AML-193 (cell line): ENCODE measurements around the gene MXD4.

ENCODE experiments used
- DNase-seq, 2 experiments: peaks; one replicate each; lab custom pipeline; 2025; lab: John Stamatoyannopoulos, UW

The MXD4 gene, protein sequence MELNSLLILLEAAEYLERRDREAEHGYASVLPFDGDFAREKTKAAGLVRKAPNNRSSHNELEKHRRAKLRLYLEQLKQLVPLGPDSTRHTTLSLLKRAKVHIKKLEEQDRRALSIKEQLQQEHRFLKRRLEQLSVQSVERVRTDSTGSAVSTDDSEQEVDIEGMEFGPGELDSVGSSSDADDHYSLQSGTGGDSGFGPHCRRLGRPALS

DNA sequence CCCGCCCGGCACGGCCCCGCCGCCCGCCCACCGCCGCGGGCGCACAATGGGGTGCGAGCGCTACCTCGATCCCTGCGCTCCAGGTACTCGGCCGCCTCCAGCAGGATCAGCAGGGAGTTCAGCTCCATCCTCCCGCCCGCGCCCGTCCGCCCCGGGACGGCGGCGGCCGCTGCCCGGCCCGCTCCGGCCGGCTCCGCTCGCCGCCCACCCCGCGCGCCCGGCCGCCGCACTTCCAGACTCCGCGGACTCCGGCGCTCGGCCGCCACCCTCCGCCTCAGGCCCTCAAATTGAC is at the start of gene MXD4:
TSS of gene MXD4 (minus strand) at position 257 of the 292 bp plus-strand sequence. CDS start at position 128, 129 bp downstream.
- no peak for DNase-seq

DNA sequence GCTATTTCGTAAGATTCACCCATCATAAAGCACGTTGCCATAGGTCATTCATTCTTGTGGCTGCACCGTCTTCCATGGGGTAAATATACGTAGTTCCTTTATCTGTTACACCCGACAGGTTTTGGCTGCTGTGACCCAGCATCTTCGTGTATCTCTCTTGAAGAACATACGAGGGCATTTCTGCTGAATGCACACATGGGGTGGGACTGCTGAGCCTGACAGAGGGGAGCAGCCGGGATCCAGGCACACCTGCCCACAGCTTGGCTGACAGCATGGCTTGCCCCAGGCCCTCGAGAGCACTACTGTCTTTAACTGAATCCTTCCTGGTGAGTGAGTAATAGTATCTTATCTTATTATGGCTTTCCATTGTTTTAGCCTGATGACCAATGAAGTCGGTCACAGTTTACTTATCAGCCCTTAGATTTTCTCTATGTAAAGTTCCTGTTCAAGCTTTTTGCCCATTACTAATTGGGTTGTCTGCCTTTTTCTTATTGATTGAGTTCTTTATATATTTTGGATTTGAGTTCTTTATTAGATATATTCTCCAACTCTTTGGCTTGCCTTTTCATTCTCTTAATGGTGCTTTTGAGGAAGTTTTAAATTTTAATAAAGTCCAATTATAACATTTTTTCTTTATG is 45.0 kb upstream of the MXD4 start:
- no peak for DNase-seq

DNA sequence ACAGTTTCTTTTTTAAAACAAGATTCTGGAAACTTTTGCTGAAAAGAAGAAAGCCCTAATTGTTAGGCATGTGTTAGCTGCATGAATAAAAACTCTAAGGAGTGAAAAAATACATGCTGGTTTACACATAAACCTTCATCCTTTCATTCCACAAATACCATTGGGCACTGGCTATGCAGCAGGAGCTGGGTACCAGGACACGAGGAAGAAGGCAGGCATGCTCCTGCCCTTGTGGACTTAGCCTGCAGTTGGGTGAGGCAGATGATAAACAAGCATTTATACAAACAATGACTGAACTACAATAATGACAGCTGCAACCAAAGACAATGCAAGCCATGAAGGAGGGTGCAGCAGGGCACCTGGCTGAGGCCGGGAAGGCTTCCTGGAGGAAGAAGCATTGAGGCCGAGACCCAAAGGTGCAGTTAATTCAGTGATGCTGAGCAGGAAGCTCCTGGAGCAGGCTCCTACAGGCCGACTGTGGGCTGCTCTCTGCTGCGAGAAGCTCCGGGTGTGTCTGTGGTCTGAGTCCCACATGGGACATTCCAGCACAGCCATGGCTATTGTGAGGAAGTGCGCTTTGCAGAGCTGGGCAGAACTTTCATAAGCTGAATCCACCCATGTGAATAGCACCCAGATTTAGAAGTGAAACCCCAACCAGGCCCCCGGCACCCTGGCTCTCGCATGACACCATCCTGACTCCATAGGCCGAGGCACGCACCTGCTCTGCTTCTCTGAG is 44.0 kb upstream of the MXD4 start:
- DNase-seq, result no peak

DNA sequence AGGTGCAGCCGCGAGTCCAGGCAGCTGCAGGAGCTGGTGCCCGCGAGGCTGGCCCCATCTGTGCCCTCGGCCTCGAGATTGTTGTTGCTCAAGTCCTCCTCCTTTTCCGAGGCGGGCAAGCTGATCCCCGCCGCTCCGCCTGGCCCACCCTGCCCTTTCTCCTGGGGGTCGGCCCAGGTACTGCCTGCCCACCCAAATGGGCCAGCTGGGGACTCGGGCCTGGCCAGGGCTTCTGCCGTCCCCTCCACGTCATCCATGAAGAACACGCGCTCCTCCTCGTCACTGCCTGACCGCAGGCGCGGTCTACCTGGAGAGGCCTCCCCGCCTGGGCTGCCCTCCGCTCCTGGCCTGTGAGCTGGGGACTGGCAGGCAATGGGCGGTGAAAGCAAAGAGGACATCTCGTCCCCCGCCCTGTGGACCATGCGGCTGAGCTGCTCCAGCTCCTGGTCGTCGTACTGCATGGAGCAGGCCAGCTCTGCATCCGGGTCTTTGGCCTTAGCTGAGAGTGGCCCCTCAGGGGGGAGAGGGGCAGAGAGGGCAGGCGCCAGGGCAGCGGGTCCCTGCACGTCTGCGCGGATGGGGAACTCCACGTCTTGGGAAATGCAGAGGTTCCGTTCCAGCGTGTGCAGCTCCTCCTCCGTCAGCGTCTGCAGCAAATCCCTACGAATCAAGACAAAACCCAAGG is 43.1 kb upstream of the MXD4 start:
- no peak for DNase-seq

DNA sequence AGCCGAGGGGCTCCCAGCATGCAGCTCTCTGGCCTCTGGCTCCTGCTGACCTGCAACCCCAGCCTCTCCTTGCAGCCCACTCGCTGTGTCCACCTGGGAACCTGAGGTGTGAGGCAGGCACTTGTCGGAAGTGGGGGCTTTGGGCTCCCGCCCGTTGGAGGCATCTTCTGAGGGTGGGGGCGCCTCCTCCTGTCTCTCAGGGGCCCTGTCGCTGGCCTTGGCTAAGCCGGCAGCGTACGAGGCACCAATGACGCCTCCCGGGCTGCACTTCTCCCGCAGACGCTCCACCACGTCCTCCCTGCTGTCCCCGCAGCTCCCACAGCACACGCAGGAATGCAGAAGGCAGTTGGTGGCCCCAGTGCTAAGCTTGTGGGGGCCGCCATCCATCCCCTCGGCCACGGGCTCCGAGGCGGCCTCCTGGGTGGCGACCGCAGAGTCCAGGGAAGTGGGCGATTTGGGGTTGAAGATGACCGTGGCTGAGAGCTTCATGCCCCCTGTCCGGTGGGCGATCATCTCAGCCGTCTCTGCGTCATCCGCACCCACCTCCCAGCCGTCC is 42.5 kb upstream of the MXD4 start:
- no peak for DNase-seq

DNA sequence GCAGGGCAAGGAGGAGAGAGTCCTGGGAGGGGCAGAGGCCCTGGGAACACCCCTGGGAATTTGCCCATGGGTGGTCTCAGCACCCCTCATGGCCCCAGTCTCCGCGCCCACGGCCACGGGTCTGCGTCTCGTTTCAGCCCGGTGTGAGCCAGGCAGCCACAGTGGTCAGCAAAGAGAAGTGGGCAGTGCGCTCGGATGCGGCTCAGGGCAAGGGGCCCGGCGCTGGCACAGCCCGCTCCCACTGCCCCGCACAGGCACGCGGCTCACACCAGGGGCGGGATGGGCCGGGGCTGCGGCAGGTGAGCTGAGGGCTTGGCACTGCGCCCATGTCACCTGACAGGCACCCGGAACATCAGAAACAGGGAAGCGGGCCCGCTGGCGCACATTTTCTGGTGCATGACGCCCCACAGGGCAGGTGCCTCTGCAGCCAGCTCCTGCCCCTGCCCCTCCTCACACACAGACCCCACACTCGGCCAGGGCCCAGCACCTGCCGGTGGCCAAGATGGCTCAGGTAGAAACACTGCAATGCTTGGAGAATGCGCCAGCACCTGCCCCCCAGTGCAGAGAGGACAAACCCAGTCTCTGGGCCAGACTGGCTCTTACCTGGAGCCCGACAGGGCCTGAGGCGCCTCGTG is 41.9 kb upstream of the MXD4 start:
- DNase-seq, result no peak

DNA sequence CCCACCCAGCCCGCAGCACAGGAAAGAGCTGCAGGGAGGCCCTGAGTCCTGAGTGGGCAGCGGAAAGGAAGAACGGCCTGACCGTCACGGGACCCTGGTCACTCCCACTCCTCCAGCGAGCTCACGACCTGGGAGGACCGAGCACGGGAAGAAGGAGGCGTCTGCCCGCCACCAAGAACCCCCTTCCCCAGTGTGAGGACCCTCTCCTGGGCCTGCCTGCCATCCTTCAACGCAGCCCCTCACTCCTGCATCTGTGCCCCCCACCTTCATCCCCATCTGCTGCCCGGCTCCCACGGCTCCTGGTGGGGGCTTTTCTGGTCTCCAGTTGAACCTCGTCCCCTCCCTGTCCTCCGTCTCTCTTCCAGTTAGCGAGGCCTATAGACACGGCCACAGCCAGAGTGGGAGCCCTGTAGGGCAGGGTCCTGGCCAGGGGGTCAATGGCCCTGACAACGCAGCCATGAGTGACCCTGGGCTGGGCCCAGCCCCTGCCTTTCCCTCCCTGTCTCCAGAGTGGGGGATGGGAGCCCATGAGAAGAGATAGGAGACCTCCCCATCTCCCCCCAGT is 41.3 kb upstream of the MXD4 start:
- no peak for DNase-seq

DNA sequence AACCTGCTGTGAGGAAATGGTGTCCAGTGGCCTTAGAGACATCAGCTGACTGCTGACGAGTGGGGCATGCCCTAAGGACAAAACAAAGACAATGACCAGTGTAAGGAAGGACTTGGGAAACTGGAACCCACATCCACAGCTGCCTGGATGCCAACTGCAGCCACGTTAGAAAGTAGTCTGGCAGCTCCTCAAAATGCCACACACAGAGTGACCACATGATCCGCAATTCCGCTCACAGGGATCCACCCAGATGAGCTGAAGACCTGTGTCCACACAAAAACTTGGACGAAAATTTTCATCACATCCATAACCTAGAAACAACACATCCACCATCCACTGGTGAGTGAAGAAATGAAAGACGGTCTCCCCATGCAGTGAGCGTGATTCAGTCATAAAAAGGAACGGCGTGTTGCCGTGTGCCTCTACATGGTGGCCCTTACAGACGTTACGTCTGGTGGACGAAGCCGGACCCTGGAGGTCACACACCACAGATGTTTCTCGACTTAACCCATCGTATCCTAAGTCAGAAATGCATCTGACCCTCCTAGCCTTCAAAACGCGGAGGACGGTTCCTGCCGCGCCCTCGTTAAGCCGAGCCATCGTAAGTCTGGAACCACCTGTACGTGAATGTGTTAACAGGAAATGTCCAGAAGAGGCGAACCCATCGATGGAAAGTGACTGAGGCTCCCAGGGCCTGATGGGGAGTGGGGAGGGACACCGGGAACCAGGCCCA is 40.6 kb upstream of the MXD4 start:
- no peak for DNase-seq

DNA sequence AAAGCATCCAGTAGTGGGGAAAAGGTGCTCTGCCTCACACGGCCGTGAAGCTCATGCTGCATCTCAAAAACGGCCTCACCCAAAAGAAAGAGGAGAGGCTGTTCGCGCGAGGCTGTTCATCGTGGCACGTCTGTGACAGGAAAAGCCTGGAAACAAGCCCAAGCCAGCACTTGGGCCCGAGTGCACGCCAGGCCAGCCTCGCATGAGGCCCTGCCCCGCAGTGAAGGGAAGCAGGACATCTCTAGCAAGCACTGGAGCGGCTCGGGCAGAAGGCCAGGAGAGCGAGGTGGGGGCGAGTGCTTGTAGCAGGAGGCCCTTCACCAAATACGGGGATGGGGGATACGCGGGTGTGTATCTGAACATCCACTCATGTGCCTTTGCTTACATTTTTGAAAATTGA is 39.9 kb upstream of the MXD4 start:
- no peak for DNase-seq

DNA sequence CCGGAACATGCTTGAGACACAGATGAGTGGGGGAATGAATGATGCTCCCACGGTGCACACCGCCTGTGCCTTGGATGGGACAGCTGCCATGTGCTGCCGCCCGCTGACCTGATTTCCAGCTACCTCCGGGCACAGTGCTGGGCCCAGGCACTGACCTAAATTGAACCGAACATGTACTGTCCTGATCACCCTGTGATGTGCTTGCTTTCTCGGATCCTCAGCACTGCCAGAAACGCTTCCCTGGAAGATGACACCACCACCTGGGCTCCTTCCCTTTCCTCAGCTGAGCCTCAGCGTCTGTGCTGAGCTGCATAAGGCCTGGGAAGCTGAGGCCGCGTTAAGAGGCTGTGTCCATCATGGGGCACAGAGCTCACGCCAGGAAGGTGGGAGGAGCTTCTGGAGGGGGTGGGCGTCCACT is 39.3 kb upstream of the MXD4 start:
- DNase-seq, result no peak

DNA sequence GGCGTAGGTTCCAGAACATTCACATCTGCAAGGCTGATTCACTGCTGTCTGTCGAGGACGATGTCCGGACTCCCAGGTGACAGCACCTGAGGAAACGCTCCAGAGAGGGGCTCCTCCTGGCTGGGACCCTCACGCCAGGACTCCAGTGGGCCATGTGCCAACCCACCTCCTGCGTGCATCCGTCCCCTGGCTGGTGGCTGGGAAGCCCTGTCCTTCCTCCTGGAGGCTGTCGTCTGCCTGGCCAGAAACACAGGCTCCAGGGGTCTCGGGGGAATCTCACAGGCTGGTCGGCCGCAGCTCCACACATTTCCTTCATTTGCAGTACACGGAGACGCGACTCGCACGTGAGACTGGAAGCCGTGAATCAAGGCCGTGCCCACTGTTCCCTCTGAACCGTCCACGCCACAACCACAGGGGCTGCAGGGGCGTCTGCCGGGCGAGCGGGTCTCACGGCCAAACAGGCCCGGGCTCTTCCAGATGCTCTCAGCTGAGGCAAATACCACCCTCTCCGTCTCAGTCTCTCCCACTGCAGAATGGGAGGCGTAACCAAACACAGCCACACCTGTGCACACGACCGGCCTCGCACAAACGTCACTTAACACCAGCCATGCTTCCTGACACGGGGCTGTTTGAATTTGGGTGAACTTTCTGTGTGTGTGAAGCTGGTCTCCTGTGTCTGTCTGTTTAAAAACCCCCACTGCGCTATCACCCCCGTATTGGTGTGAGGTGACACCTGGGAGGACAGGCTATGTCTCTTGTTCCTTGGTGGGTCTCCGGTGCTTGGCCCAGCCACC is 38.7 kb upstream of the MXD4 start:
- DNase-seq, result no peak

DNA sequence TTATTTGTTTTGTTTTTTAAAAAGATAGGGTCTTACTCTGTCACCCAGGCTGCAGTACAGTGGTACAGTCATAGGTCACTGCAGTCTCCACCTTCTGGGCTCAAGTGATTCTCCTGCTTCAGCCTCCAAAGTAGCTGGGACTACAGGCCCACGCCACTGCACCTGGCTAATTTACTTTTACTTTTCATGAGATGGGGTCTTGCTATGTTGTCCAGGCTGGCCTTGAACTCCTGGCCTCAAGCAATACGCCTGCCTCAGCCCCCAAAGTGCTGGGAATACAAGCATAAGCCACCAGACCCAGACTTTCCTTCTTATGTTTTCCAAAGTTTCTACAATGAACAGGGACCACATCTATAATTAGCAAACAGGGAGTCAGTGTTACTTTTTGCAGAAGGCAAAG is 37.9 kb upstream of the MXD4 start:
- no peak for DNase-seq

DNA sequence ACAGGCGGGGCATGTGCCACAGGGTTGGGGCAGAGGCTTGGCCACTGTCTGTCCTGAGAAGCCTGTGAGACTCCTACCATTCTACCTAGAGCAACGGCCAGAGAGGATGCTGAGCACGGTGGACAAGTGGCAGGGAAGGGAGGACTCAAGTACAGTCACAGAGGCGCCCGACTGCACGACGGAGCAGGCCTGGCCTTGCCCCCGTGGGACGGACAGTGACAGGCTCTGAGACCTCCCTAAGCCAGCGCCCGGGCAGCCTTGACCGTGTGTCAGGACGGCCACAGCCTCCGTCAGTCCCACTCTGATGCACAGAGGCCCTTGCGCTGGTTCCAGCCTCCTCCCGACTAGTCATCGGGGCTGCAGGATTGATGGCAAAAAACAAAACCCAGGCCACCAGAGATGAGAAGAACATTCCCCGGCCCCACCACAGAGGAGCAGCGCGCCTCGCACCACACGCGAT is 36.7 kb upstream of the MXD4 start:
- DNase-seq, result no peak

DNA sequence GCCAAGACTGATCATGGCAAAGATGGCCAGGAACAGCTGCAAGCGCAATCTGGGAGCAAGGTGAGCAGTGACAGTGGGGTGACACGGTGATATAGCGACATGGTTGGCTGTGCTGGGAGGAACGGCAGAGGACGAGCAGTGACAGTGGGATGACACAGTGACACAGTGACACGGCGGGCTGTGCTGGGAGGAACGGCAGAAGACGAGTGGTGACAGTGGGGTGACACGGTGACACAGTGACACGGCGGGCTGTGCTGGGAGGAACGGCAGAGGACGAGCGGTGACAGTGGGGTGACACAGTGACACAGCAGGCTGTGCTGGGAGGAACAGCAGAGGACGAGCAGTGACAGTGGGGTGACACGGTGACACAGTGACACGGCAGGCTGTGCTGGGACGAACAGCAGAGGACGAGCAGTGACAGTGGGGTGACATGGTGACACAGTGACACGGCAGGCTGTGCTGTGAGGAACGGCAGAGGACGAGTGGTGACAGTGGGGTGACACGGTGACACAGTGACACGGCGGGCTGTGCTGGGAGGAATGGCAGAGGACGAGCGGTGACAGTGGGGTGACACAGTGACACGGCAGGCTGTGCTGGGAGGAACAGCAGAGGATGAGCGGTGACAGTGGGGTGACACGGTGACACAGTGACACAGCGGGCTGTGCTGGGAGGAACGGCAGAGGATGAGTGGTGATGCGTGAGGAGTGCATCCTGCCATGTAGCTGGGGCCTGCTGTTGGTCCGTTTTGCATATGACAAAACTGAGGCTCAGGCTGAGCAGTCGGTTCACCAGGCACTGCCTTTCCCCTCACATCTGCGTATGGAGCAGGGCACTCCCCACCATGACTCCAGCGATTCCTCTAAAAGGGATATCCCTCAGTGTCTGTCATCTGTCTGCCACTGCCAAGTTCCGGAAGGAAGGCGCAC is 36.0 kb upstream of the MXD4 start:
- no peak for DNase-seq

DNA sequence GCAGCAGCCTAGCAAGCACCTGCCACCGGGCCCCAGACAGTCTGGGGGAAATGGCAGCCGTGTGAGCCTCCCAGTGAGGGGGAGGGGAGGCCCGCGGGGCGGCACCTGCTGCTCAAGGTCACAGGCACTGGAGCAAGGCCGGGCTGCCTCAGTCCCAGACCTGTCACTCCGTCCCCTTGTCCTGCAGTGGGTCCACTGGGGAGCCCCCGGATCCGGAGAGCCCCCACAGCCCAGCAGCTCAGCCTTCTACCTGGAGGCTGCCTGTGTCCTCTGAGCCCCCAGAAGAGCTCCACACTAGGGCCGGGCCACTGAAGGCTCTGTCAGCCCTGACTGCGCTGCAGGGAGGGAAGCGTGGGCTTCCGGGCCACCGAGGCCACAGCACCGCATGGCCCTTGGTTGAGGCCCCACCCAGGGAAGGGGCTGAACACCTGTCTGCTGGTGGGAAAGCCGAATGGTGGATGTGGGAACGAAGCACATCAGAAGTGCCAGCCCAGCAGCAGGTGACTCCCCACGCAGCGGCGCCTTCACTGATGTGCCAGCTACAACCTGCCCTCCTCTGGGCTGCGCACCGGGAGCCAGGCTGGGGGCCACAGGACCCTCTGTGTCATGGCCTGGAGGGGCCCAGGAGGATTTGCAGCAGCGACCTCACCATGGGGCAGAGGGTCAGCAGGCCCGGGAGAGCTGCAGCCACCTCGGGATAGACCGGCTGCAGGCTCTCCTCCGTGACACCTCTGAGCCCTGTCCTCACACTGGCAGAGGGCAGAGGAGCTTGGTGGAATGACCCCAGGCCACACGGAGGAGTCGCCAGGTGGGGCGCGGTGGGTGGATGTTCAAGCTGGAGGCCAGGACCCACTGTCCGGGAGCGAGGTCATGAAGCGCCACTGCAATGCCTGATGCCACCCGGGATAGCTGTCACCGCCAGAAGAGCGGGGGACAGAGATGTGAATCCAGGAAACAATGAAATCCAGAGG is 35.0 kb upstream of the MXD4 start:
- no peak for DNase-seq

DNA sequence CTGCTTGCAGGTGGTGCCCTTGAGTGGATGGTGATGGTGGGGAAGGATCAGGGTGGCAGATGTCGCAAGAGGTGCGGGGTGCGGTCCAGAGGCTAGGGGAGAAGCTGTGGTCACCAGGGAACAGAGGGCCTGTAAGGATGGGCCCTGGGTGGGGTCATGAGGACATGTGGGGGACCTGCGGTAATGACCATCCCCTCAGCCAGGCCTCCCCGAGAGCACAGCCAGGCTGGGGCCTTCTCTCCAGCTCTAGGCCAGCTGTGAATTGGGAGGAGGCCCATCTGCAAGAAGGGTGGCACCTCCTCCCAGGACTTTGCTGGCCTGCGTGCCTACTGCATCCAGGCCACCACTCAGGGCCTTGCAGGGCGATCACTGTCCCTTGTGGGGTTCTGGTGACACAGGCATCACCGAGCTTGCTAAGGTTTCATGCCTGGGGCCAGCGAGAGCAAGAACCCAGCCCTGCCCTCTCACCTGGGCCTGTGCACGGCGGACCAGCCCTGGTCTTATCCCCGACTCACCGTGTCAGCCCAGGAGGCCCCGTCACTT is 34.1 kb upstream of the MXD4 start:
- DNase-seq, result no peak

DNA sequence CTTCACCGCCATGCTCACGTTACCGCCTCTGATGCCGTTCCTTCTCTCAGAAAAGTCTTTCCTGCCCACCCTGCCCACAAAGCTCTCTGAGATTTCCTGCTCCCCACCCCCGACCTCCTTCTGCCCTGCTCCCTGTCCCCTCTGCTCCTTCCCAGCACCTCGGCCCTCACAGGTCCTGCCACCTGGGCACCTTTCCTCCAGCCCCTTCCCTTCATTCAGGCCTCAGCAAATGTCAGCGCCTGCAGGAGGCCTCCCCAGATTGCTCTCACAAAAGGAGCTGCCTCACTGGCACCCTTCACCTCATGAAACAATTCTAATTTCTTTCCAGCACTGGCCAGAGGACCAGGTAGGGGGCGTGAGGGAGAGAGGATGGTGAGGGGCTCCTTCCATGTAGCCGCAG is 33.6 kb upstream of the MXD4 start:
- no peak for DNase-seq

DNA sequence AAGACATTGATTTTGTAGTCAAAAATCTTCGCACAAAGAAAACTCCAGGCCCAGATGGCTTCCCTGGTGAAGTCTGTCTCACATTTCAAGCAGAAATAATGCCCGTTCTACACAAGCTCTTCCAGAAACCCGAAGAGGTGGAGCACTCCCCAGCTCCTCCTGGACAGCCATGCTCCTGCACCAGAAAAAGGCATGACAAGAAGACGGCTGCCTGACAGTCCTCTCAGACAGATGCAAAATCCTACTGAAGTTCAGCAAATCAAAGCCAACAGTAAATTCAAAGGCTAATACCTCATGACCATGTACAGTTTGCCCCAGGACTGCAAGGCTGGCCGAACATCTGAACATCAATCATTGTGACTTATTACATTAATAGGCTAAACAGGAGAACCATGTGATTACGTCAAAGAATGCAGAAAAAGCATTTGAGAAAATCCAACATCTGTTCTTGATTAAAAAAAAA is 30.8 kb upstream of the MXD4 start:
- no peak for DNase-seq
